ENCODE results near the gene CFAP54.

The CFAP54 gene

DNA sequence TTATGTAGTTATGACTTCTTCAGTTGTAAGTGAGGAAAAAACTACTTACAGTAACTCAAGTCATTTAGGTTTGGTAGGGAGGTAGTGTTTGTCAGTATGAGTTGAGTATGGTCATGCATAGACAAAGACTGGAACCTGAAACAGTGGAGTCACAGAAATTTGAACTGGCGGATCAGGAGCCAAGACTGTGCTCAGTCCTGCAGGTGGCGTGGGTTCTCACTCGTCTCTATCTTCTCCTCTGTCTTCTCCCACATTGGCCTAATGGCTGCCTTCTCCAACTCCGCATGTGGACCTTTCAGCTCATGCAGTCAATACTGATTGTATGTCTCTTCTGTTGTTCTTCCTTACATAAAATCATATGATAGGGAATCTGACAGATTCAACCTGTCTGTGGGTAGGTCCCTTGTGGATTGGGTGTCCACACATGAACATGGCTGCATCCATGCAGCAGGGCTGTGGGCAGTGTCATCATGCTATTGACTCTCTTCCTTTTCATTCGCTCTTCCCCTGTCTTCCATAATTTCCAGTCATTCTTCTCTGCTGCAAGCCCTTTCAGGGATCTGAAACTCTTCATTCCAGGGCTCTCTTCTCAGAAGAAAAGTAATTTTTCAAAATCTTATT lies 338.9 kb downstream of the CFAP54 start:
- DNase-seq (ENCODE audit: low spot score): peak; percentile 7

DNA sequence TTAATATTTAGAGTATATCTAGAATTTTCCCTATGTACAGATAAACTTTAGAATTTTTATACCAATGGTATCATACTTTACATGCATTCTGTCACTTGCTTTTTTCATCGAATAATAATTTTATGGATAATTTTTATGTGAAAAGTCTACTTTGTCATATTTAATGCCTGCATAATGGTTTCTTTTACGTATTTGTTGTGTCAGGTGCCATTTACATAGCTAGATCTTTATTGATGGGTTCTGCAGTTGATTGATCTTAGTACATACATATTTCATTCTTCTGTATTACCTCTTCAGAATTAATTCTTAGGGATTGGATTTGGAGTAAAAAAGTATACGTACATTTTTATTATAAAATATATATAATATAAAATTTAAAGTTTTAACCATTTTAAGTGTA lies 340.0 kb downstream of the CFAP54 start:
- no peak for DNase-seq (ENCODE audit: low spot score)

DNA sequence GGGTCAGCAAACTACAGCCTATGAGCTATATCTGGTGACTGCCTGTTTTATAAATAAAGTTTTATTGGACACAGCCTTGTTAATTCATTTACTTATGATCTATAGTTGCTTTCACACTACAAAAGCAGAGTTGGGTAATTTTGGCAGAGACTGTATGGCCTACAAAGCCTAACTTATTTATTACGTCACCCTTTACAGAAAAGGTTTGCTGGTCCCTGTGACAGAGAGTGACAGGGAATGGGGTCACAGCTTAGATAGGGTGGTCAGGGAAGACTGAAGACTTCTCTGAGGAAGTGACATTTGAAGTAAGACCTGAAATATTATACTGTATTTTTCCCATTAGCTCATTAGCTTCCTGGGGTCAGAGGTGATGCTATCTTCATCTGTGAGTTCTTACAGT lies 342.0 kb downstream of the CFAP54 start:
- DNase-seq (ENCODE audit: low spot score): no peak

DNA sequence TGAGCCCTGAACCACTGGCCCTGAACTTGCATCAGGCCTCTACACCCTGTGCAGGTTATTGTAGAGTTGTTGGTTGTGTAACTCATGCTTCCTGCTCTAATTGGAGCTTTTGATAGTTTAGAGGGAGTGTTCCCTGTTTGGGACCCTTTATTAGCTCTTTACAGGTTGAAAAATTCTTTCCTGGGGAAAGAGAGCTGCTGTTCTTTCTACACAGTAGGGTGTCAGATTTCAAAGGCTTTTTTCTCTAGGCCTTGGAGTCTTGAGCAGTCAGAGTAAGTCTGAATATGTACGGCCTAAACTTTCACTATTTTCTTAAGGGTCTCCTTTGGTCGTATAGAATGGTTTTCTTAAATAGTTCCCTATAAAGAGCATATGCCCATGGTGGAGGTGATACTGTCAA lies 356.9 kb downstream of the CFAP54 start:
- no peak for DNase-seq (ENCODE audit: low spot score)

DNA sequence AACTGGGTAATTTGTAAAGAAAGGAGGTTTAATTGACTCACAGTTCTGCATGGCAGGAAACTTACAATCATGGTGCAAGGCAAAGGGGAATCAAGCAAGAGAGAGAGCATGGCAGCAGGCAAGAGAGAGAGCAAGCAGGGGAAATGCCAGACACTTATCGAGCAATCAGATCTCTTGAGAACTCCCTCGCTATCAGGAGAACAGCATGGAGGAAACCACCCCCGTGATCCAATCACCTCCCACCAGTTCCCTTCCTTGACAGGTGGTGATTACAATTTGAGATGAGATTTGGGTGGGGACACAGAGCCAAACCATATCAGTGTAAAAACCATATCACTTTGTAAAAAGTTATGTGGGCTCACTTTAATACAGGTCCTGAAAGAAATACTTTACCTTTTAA lies 361.3 kb downstream of the CFAP54 start:
- no peak for DNase-seq (ENCODE audit: low spot score)

DNA sequence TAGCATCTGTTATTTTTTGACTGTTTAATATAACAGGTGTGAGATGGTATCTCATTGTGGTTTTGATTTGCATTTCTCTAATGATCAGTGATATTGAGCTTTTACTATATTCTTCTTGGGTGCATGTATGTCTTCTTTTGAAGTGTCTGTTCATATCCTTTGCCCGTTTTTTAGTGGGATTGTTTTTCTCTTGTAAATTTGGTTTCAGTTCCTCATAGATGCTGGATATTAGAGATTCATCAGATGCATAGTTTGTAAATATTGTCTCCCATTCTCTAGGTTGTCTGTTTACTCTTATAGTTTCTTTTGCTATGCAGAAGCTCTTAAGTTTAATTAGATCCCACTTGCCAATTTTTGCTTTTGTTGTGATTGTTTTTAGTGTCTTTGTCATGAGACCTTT lies 368.8 kb downstream of the CFAP54 start:
- DNase-seq (ENCODE audit: low spot score): peak; percentile 13

DNA sequence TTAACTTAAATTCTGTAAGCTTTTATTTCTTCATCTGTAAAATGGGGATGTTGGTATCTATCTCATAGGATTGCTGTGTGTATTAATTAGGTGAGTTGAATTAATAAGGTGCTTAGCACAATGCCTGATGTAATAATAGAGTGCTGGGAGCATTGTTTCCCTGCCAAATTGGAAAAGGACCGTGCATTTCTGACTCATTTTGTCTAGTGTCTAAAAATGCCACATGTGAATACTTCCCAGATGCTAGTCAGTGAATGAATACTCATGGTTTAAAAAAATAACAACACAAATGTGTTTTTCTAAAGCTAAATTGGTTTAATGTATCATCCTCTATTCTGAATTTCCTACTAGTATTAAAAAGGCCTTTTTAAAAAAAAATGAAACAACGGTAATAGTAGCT lies 372.3 kb downstream of the CFAP54 start:
- no peak for DNase-seq (ENCODE audit: low spot score)

DNA sequence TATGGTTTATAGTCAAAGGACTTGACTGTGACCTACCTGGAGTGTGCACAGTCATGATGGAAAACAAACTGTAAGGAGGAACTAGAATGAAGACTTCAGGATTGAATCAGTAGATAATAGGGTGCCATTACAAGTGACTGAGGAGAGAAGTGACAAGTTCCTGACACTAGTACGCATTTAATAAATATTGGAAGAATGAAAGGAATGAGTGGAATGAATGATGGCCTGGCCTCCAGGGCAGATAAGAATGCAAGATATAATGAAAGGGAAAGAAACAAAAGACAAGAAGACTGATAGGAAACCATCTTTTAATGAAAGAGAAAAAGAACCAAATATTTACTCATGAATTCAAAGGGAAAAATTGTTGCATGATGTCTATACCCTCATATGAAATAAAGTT lies 372.9 kb downstream of the CFAP54 start:
- DNase-seq (ENCODE audit: low spot score): no peak

DNA sequence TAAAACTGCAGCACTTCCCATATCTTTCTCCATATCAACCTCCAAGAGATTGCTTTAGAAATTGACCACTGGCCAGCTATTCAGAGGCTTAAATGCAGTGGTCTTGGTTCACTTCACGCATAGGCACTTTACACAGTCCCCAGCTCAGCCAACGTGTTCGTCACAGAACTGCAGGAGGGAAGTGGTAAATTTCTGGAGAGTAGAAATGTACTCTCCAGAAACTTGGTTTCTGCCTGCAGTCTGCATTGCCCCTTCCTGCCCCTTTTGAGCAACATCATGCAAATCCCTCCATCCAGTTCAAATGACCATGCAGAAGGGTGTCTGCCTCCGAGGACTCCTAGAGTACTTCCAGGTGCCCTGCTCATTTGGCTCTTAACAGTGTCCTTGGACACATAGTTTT lies 375.0 kb downstream of the CFAP54 start:
- DNase-seq (ENCODE audit: low spot score): no peak

DNA sequence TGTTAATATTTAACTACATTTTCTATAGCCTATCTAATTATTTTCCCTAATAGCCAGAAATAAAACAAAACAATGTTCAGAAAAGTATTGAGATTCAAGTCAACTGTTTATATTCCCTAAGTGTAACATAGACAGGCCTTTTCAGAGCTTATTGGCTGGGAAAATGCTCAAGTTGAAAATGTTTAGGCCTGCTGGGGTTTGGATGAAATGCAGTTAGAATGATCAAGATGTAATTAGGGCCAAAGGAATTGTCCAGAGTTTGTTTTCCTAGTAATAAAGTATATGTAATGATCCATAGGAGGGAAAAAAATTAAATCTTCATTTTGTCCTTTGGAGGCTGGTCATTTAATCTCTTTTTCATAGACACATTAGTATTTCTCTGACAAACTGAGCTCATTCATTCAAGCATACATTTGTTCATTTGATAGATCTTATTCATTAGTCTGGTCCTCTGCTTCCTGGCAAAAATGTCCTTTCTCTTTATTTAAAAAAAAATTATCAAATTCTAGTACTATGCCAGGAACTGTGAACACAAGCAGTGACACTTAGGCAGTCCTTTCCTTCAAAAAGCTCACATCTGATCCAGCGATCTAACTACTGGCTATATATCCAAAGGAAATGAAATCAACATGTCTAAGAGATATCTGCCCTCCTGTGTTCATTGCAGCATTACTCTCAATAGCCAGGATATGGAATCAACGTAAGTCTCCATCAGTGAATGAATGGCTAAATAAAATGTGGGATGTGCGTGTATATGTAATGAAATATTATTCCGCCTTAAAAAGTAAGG lies 377.6 kb downstream of the CFAP54 start:
- no peak for DNase-seq (ENCODE audit: low spot score)

DNA sequence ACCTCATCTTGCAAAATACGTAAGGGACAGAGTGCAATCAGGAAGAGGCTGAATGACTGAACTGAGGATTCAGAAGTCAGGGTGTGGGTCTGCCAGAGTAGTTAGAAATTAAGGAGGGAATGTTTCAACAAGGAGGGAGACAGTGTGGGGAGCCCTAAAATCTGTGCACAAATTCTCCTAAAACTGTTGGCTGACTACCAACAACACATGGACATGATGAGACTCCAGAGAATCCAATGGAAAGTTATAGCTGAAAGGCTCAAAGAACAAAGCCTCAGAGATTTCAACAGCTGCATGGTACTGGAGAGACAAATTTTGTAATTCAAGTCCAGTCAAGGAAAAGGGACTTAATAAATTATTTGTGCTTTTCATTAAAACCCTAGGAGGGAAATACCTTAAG lies 381.6 kb downstream of the CFAP54 start:
- DNase-seq (ENCODE audit: low spot score): no peak

DNA sequence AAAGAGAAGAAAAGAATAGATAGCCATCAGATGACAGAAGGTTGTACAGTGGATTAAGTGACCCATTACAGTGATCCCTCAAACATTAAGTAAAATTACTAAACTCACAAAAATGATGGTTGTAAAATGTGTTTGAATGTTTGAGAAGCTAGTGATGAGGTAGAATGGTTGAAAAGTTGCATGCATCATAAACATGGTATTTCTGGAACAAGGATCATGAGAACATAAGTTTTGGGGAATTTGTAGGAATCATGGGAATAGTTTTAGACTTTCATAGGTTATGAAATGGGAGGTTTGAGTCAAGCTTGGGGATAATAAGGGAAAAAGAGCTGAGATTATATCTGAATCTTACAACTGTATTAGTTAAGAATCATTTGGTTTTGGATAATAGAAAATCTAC lies 383.6 kb downstream of the CFAP54 start:
- DNase-seq (ENCODE audit: low spot score): no peak

DNA sequence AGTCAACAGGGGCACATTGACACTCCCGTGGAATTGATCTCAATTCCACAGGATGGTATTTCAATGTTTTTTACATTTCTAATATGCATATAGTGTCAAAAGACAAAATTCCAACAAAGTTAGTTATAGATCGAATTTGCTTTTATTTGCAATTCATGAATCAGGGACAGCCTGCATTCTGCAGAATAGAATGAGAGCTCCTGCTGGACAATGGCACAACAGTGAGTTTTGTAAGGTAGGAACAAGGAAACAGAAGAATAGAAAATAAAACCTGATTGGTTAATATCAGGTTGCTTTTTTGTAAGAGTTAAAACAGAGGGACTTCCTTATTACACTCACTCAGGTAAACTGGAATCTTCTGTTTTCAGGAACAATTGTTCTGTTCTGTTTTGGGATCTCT lies 384.8 kb downstream of the CFAP54 start:
- DNase-seq (ENCODE audit: low spot score): no peak

DNA sequence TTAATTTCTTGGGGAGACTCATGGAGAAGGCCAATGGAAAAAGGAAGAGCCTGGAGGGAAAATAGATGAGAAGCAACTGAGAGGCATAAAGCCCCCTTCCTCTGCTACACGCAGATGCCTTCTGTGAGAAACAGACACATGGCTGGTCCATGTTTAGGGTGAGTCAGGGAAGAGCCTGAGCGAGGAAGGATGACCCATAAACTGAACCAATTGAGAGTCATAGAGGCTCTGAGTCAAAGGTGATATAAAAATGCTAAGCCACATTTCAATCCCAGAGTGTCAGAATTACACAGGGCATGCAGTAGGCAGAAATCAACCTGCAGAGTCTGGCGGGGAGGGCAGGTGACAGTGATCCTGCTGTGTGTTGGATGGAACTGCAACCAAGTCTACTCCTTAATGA lies 387.6 kb downstream of the CFAP54 start:
- DNase-seq (ENCODE audit: low spot score): no peak

DNA sequence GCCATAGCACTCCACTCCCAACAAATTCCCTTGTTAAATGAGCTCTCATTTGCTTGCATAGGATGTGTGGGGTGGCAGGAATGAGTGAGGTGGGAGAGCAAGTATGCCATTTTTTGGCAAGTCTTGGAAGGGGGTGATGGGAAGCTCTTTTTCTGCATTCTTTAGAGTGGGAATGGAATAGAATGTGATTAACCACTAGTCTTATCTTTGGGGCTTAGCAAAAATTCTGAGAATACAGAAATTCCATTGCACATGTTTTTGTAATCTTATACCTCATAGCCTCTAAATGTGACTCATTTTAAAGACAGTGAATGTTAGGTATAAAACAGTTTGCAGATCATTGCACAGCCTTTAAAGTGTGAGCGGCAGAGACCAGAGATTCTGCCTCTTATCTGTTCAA lies 389.3 kb downstream of the CFAP54 start:
- no peak for DNase-seq (ENCODE audit: low spot score)

DNA sequence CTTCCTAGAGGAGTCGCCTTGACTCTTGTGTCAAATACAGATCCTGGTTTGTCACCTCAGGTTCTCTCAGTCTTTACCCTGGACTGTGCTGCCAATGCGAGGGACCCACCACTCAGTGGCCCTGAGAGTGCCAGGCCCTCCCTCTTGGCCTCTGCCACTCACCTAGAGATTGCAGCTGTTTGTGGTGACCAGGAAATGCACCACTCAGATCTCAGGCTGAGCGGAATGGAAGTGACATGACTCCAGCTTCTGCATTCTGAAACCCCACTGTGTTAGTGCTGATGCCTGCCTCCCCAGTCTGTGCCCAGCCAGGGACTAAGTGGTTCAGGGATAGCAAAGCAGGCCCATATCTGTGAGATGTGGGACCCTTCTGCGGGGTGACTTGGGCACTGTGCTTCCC lies 389.9 kb downstream of the CFAP54 start:
- DNase-seq (ENCODE audit: low spot score): no peak

DNA sequence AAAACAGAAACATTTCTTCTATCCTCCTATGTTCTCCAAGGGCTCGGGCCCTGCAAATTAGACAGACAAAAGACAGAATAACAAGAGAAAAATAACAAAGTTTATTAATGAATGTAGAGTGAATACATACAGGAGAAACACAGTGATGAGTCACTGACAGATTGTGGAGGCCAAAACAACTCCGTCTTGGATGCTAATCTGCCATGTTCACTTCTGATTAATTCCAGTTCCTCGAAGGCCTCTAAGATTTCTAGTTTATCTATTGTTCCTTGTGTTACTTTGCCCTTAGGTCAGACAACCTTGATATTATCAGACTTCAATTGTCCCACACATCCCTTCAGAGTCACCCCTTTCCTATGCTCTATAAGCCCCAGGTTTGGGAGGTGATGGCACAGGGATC lies 390.8 kb downstream of the CFAP54 start:
- DNase-seq (ENCODE audit: low spot score): no peak

DNA sequence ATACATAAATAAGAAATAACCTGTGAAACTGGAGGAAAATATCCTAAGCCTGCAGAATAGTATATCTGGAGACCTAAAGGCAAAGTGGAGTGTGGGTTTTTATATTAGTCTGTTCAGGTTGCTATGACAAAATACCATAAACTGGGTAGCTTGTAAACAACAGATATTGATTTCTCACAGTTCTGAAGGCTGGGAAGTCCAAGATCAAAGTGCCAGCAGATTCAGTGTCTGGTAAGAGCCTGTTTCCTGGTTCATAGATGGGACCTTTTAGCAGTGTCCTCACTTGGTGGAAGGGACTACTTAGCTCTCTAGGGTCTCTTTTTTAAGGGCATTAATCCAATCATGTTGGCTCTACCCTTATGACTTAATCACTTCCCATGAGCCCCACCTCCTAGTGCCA lies 392.2 kb downstream of the CFAP54 start:
- no peak for DNase-seq (ENCODE audit: low spot score)

DNA sequence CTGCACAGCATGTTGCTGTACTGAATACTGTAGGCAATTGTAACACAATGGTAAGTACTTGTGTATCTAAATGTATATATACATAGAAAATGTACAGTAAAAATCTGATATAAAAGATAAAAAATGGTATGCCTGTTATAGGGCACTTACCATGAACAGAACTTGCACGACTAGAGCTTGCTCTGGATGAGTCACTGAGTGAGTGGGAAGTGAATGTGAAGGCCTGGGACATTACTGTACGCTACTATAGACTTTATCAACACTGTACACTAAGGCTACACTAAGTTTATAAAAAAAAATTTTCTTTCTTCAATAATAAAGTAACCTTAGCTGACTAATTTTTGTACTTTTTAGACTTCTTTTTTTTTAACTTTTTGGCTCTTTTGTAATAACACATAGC lies 393.5 kb downstream of the CFAP54 start:
- DNase-seq (ENCODE audit: low spot score): no peak

DNA sequence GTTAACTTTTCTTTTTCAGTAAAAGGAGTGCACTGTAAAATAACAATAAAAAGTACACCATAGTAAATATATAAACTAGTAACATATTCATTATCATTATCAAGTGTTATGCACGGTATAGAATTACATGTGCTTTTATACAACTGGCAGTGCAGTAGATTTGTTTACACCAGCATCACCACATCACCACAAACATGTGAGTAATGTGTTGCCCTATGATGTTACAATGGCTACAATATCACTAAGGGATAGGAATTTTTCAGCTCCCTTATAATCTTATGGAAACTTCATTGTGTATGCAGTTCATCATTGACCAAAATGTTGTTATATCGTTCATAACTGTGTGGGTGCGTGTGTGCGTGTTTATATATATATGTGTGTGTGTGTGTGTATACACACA lies 394.2 kb downstream of the CFAP54 start:
- no peak for DNase-seq (ENCODE audit: low spot score)

DNA sequence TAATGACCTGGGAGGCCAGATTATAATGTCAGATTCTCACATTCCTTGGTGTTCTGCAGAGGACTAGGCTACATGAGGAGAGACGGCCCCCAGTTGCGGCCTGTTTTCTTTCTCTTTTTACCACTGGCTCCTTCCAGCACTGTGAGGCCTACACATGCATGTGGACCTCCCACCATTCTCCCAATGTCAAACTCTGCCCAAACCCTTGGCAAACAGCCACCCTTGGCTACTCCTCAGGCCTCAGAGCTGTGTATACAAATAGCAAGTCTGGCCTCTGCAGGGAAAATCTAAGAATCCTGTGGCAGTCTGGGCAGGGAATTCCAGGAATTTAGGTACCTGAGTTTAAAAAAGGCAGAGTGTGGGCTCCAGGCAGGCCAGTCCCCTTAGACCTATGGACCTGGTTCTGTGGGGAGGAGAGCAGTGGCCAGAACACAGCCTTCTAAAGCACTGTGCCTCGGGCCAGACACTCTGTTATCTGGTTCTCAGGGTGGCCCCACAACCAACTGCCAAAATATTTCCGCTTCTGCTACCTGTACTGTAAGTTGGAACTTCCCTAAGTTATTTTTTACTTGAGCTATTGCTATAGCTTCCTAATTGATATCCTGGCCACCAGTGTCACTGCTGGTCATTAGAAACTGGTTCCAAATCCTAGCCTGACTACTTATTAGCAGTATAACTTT lies 397.8 kb downstream of the CFAP54 start:
- no peak for DNase-seq (ENCODE audit: low spot score)

DNA sequence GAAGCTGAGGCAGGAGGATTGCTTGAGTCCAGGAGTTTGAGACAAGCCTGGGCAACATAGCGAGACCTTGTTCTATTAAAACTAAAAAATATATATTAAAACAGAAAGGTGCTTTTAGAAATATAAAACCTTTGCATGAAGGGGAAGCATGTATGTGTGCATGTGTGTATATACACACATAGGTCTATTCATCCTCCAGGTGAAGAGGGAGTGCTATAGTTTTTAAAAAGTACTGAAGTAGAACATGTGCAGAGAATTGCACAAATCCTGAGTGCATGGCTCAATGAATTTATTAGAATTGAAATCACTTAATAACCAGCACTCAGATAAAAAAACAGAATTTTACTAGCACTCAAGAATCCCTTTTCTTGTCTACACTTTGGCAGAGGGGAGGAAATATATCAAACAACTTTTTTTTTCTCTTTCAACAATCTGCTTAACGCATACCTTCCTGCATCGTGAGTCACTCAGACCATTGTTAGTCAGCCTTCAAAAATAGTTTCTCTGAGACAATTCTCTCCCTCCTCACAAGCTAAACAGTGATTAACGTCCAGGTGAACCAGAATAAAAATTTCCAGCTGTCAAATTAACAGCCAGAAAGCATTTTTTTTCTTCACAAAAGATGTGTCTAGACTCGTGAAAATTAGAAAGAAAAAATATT lies 400.0 kb downstream of the CFAP54 start:
- no peak for DNase-seq (ENCODE audit: low spot score)

DNA sequence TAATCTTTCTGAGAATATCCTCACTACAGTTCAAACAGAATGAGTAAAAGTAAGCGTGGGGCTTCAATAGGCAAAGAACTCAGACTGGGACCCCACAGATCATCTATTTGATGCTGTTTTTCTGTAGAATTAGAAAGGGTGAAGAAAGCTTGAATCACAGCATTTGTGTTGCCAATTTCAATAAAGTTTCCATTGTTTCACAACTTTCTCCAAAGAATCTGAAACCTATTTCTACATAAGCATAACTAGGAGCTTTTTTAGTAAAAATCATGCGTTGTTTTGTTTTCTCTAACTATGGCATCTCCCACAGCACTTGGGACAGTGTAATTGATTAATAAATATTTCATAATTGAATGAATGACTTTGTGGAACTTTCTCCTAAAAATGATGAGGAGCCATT lies 401.0 kb downstream of the CFAP54 start:
- DNase-seq (ENCODE audit: low spot score): no peak
